PFSK-1 (cell line): ENCODE data around the gene WDR7.

Source experiments
- FOXP2 ChIP-seq: optimal IDR thresholded peaks from 2 replicates; pipeline ENCODE3; 2011; ENCODE audit warnings: borderline replicate concordance, control low read depth, inconsistent platforms; ENCODE audit not compliant: insufficient read depth; ENCODE audit errors: extremely low read length, extremely low read depth
- POLR2AphosphoS5 ChIP-seq: IDR thresholded peaks from 2 replicates; pipeline ENCODE4 v1.6.1; 2012; ENCODE audit warnings: low read depth, mild to moderate bottlenecking, control low read depth, low read length, moderate library complexity
- REST ChIP-seq, 2 experiments: IDR thresholded peaks; 2 replicates each; pipeline versions ENCODE4 v1.6.1 to v1.8.0; 2011 to 2012; ENCODE audit warnings: low read depth in 2 of 2, low read length in 2 of 2, control low read depth in 1 of 2, inconsistent platforms in 1 of 2, mild to moderate bottlenecking in 1 of 2, moderate library complexity in 1 of 2; ENCODE audit not compliant: insufficient read depth in 1 of 2
- SIN3A ChIP-seq: IDR thresholded peaks from 2 replicates; pipeline ENCODE4 v1.6.1; 2012; ENCODE audit warnings: mild to moderate bottlenecking, low read length, moderate library complexity, borderline replicate concordance; ENCODE audit not compliant: insufficient read depth
- TAF1 ChIP-seq: IDR thresholded peaks from 2 replicates; pipeline ENCODE4 v1.6.1; 2012; ENCODE audit warnings: low read length, control low read depth, borderline replicate concordance; ENCODE audit not compliant: insufficient read depth

GRCh38 chr18:56807901-56808300 is 156.7 kb downstream of the WDR7 start:
- TF ChIP-seq TAF1 (no peak), REST (IDR thresholded peaks at IDR 0.05; ENCODE audit: insufficient read depth in 1 of 2, low read depth in 2 of 2, low read length in 2 of 2) (no peak), SIN3A (no peak), POLR2AphosphoS5 (no peak), FOXP2 (no peak)
